GM21390 (cell line): ENCODE results near the gene CCDC57.

ENCODE experiments used
- ATAC-seq: cut with Tn5 transposase; IDR thresholded peaks from one replicate; pipeline ENCODE4 v1.9.1; 2021; ENCODE audit not compliant: unreplicated experiment

Gene CCDC57

DNA sequence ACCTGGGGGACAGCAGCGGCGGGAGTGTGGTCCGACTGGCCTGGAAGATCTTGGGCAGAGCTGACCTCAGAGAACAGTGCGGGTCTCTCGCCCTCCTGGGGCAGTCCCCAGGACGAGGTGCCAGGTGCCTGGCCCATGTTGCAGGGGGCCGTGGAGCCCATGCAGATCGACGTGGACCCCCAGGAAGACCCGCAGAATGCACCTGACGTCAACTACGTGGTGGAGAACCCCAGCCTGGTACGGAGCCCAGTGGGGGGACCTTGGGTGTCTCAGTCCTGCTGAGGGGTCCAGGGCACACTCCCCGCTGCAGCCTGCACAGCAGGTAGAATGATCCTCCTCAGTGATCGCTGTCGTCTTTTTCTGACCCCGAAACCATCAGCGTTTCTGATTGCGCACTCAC, 159.5 kb downstream of the CCDC57 start:
- ATAC-seq = no peak

DNA sequence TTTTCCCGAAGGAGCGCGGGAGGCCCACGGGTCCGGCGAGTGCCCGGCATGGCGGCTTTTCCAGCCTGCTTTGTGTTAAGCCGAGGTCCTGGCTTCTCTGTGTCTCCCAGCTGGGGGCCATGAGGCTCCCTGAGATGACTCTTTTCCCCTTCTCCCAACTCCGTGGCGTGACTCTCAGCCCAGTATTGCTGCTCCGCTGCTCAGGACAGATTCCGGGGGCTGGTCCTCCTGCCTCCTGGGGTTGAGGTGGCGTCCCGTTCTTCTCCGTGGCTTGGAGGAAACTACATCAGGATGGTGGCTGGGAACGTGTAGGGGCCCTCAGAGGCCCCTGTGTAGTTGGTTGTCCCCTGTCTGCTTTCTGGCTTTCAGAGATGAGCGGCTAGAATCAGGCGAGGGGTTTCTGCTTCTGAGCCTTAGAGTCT, 160.0 kb downstream of the CCDC57 start:
- ATAC-seq = no peak

GRCh38 chr17:82051776-82052637, 160.6 kb downstream of the CCDC57 start, which contains the start of the genes GPS1 and RFNG:
GPS1 (plus strand) TSS chr17:82051898; CDS start chr17:82051932, 34 bp downstream.
RFNG (minus strand) TSS chr17:82051811; CDS start chr17:82051766, 45 bp downstream.
- peak; percentile 63 for ATAC-seq
